NCI-H774 (cell line): Measurements from ENCODE around the gene GPR4.
"Not testable (repeated sequence)": the region's sequence is repeated elsewhere in the genome, so short reads cannot be mapped to it uniquely, and the experiment has no call there.

ENCODE experiments used
- DNase-seq: peaks from one replicate; lab custom pipeline; 2025; lab: John Stamatoyannopoulos, UW

GPR4 gene

DNA sequence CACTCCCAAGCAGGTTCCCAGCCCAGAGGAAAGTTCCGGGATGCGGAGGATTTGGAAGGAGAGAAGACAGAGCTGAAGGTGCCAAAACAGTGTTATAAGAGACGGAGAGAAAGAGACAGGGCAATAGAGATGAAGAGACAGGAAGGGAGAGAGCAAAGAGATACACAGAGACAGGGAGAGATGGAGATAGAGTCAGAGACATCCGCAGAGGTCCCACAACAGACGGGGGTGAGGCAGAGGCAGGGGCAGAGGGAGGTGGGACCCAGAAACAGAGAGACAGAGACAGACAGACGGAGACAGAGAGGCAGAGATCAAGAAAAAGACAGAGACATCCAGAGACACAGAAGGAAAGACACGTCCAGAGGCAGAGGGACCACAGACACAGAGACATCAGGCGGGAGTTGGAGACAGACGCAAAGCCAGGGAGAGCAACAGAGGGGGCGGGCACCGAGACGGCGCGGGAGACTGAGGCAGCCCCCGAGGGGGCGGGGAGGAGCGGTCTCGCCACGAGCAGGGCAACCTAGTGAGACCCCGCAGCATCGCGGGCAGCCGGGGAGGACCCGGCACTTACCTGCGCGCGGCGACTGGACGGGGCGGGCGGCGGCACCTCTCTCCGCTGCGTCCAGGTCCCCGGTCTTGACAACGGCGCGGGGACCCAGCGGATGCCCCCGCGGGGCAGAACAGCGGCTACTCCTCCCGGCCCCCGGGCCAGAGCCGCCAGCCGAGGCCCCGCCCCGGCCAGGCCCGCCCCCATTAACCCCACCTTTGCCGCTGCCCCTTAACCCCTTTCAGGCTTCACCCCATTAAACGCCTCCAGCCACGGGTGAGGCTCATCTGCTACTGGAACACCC, at the start of gene GPR4:
GPR4 (minus strand) TSS at position 689 of the 851 bp plus-strand sequence. CDS start 10,346 bp downstream, outside the sequence.
- DNase-seq = no peak

DNA sequence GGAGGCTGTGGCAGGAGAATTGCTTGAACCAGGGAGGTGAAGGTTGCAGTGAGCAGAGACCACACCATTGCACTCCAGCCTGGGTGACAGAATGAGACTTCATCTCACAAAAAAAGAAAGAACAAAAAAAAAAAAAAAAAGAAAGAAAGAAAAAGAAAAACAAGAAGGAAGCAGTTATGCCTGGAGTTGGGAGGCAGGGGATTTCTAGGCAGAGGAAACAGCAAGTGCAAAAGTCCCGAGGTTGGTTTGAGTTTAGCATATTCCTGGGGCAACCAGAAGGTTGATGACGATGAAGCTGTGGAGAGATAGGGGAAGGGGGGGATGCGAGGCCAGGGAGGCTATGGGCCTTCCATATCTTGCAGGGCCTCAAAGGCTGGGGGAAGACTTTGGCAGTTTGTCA, 48.7 kb upstream of the GPR4 start:
- no peak for DNase-seq

DNA sequence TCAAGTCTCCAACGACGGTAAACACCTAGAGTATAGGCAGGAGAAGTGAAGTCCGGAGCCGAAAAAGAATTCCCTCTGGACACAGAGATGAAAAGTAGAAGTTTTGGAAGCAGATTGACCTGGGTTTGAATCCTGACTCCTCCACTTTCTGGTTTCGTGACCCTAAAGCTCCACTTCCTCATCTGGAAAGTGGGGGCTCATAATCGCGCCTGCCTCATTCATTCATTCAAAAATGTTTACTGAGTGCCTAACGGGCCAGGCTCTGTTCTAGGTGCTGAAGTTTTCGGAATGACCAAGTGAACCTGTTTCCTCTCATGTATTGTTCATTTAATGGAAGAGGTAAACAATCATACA, 44.3 kb upstream of the GPR4 start:
- DNase-seq = no peak

DNA sequence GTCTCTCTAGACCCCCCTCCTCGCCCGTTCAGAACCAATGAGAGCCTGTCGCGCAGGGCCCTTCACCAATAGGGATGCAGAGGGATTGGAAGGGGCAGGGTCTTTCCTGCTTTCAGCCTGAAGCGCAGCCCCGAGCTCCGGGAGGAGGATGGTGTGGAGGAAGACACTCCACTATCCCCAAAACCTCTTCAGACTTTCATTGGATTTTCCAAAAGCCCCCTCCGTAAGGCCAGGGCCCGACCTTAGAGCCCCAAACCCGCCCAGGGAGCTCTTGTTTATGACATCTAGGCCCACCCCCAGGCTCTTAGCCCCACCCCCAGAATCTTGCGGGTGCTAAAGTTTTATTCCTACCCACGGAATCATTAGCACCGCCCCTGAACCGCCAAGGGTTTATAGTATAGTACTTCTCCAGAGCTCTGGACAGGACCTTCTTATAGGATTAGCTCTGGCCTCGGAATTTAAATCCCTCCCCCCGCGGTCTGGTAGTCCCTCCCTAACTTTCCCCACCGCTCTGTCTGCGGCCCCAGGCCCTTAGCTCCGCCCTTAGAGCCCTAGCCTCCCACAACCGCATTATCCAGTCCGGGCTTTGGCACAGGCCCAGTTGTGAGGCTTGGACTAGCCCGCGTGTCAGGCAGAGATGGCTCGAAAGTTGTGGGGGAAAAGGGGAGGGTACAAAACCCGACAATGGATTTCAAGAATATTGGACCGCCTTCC, 43.8 kb upstream of the GPR4 start:
- peak; percentile 85 for DNase-seq

DNA sequence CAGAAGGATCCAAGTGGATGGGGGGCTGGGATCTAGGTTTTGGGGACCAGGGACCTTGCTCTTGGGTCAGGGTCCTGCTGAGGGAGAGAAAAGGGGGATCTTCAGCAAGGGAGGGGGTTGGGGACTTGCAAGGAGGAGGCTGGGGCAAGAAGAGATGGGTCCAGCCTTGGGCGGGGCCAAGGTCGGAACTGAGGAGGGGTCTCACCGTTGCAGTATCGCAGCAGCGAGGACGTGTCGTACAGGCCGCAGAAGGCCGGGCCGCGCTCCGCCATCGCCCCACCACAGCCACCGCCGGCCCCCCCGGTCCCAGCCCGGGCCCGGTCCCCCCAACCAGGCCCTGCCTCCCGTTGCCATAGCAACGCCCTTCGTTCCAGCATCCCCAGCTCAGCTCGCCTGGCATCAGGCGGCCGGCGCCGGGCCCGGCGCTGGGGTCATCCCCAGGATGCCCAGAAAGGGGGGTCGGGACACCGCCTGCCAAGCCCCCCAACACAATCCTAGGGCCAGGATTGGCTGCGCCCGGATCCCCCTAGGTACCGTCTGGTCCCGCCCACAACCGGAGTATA, 43.1 kb upstream of the GPR4 start:
- DNase-seq = no peak

DNA sequence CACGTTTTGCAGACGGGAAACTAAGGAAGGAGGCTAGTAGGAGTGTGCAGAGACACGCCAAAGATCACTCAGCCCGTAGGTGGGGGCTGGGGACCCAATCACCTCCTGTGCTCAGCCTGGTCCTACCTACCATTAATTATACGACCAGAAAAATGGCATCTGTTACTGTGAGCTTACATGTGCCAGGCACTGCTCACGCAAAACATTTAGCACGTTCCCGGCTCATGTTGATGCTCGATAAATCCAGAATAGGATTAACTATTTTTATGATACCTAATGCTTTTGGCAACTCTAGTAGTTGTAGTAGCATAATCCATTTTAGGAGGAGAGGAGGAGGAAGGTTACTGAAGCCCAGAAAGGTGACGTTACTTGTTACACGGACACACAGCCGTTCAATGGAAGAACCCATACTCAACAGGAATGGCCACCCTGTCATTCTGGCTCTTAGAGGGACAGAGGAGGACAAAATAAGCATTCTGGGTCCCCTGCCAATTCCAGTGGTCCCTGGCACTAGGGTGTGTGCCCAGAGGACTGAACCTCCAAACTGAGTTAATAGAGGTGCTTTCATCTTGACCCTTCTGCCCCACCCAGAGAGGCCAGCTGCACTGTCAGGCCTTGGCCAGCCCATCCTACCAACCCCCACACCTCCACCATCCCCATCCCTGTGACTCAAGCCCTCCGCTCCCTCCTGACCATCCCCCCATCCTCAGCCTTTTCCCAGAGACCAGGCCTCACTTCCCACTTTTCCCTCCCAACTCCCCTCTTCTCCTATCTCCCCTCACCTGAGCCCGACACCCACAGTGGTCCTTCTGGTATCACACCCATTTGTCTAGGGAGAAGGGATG, 42.1 kb upstream of the GPR4 start:
- no peak for DNase-seq

DNA sequence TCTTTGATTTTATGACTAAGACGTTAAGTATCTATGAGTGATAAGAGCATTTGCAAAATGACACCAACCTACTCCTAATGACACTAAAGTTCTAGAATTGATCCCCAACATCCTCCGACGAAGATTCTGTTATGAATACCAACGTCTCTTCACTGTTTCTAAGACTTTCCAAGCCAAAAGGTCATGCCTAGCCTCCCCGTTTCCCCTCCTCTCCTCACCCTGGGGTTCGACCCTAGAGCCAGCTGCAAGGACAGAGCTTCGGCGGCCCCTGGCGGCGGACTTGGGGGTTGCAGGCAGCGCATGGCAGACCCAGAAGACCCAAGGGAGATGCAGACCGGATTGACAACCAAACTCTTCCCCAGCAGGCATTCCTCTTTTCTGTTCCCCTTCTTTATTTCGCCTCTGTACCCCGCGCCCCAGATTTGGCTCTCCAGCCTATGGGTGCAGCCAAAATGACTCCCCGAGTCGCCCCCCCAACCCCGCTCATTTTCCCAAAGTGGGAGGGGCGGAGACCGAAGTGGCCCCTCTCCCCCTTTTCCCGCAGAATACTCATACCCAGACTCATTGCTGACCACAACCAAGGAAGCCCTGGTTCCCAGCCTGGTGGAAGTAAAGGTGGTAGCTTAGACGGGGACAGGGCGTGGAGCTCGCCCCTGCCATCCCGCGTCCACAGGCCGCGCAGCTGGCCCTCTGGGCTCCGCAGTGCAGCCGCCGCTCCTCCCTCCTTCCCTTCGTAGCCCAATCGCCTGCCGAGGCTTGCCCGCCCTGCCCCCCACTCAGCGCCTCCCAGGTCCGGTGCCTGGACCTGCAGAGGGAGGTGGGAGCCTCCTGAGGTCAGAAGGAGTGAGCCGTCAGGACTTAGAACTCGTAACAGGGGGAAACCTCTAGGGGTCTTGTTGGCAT, 41.3 kb upstream of the GPR4 start:
- peak; percentile 64 for DNase-seq

DNA sequence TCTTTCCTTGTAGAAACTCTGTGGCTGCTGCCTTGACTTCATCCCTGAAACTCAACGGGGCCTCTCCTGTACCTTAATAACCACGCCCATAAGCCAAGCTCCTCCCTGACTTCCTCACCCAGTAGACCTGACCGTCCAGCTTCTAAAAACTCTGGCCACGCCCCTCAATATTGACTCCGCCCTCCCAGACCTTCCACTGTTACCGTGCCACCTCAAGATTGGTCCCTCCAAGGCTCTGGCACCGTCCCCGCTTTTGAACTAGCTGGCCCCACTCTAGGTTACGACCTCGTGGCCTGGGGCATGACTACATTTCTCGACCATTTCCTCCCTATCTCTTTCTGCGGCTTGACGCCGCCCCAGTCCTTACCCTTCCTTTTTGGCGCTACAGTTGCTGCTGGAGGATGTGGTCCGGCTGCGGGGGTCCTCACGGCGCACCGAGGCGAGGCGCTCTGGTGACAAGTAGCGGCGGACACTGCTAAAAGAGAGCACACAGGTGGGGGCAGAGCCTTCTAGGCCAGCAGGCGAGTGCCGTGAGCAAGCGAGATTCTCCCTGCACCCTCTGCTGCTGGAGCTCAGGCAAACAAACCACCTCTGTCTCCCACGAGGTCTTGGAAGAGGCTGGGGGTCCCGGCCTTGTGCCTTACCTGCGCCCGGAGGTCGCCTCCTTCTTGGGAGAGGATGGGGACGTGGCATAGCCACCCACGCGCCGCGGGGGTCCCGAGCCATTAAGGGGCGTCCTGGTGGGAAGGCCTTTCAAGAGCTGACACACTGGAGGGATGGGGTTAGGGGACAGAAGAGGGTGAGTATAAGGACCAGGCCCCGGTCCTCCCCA, 39.5 kb upstream of the GPR4 start:
- DNase-seq = peak; percentile 84

DNA sequence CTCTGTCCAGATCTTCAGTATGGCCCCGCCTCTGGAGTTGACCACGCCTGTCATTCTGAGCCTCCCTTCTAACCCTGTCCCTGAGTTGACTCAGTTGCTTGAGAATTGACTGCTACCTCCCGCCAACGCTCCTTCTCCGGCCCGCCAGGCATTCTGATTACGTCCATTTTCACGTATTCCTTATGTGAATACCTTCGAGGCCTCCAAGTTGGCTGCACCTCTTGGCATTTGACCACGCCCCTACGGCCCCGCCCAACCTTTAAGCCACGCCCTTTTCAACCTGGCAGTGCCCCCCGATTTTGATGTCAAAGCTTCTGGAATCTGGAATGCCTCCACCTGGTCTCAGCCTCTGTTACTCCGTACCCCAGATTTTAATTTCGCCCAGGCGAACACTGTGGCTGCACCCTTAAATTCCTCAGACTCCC, 38.8 kb upstream of the GPR4 start:
- DNase-seq = peak; percentile 59

DNA sequence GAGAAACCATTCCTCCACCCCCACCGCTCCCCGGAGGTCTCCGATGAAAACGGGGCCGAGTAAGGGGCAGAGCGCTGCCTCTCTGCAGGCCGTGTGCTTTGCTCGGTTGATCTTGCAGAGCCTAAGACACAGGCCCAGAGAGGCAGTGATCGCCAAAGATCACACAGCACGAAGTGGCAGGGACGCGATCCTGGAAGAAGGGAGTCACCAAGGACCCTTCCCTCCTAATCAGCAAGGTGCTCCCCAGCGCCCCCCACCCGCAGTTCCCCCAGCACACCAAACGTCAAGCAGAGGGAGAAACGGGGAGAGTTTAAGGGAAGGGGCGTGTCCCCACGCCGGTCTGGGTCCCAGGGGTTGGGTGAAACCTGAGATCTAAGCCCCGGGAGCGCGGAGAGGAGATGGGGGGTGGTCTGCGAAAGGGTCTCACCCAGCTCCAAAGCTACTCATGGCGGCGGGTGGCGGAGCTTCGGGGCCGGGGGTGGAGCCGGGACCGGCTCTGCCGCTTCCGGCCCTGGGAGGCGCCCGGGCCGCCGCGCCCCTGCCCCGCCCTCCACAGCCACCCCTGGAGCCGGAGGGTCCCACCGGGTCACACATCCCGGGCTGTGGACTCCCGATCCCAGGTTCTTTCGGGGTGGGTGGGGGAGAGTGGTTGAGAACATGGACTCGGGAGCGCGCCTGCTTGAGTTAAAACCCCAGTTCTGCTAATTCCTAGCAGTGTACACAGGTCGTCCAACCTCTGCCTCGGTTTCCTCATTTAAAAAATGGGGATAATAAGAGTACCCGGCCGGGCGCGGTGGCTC, 37.1 kb upstream of the GPR4 start, which contains the start of gene EML2:
EML2 (minus strand) TSS at position 468 of the 800 bp plus-strand sequence; CDS start at position 447, 21 bp downstream.
- DNase-seq = peak; percentile 21

DNA sequence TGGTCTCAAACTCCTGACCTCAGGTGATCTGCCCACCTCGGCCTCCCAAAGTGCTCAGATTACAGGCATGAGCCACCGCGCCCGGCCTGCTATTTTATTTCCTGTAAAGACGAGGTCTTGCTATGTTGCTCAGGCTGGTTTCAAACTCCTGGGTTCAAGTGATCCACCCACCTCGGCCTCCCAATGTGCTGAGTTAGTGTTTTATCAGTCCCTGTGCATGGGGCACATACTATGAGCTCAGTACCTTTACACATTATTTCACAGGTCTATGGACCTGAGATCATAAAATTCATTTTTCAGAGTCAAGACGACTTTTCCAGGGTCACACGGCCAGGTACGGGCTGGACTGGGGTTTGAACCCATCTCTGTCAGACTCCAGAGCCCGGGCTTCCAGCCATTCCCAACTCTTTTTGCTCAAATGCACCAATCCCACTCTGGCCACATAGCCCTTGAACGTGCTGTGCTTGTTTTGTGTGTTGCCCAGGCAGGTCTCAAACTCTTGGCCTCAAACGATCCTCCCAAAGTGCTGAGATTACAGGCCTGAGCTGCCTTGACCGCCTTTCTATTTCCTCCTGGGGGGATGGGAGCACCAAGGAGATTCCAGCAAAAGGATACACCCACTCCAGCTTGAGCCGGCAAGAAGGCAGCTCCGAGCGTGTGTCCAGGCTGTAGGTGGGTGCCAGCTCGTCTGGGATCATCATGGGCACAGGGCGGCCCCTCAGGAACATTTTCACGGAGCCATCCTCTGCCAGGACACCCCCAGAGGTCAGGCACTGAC, 36.1 kb upstream of the GPR4 start:
- DNase-seq = no peak

DNA sequence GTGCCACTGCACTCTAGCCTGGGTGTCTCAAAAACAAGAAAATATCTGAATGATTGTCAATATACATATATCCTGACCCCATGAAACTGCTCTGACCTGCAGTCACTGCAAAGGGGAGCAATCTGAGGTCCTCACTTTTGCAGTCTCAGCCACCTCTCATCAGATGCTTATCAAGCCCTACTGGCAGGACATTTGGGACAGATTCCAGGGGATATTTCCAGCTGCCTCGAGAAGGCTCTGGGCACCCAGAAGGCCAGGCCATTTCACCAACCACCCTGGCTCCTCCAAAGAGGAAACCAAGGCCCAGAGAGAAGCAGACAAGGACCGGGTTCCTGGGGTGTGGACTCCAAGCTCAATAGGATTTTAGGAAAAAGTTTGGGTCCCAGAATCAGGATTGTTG, 34.9 kb upstream of the GPR4 start:
- DNase-seq = no peak

DNA sequence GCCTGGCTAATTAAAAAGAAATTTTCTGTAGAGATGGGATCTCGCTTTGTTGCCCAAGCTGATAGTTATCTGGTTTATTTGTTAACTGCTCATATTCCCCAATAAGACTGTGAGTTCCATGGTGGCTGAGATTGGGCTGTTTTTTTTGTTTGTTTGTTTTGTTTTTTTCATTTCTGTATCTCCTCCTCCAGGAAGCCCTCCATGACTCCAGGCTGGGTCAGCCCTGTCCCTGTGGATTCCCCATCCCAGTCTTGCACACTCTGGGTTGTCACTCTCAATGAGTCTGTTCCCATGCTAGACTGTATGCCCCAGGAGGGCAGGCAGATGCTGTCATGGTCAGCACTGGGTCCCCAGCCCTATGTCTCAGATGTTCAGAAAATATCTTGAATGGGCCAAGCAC, 34.3 kb upstream of the GPR4 start:
- no peak for DNase-seq

DNA sequence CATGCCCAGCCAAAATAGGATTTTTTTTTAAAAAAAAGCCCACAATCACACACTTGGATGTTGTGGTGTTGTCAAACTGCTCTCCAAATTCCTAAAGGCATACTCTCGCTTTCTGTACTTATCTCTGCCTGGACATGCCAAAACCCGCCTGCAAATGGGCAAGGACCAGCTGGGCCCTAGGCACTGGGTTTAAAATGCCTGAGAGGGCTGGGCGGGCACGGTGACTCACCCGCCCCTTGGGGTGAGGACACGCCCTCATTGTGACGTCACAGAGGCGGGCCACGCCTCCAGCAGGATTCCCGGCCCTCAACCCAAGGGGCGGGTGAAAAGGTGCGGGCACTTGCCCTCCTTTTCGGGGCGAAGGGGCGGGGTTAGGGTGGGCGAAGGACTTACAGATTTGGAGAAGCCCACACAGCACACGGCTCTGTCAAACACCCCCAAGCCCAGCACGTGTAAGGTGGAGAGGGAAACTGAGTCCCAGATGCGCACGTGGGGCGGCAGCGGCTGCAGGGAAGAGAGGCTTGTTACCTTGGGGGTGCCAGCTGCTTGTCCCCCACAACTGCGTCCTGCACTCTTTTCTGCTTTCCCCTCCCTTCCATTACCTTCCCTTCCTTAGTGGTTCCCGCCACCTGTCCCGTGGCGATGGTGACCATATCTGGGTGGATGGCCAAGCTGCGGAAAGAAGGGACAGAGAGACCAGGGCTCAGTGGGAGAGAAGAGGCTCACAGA, 30.6 kb upstream of the GPR4 start:
- DNase-seq = peak; percentile 62

DNA sequence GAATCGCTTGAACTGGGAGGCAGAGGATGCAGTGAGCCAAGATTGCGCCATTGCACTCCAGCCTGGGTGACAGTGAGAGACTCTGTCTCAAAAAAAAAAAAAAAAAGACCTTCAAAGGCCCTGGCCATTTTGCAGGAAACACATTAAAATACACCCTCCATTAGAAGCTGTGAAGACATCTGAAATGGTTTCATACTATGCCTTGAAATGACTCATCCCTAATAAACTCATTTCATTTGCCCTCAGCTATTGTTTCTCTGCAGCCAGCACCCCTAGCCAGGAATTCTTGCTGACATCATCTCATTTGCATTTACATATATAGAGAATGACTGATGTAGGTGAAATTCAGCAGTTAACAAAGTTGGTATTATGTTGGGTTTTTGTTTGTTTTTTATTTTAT, 28.5 kb upstream of the GPR4 start:
- no peak for DNase-seq

DNA sequence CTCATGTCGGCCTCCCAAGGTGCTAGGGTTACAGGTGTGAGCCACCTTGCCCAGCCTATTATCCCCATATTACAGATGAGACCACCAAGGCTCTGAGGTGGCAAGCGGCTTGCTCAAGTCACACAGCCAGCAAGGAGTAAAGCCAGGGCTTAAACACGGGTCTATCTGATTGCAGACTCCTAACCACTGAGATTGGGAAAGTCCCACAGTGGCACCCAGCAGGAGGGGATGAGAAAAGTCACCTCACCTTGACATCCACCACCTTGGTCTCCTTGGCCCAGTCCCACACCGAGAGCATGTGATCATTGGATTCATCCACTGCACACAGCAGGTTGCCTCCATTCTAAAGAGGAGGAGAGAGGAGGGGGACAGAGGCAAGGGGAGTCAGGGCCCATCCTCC, 27.7 kb upstream of the GPR4 start:
- DNase-seq = no peak

DNA sequence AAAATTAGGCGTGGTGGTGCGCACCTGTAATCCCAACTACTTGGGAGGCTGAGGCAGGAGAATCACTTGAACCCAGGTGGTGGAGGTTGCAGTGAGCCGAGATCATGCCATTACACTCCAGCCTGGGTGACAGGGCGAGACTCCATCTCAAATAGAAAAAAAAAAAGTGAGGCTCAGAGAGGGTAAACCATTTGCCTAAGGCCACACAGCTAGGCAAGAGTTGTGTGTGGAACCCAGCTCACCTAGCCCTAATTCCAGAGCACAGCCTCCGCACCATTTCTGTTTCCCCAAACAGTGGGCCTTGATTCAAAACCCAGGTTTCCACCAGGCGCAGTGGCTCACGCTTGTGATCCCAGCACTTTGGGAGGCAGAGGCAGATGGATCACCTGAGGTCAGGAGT, 26.2 kb upstream of the GPR4 start:
- DNase-seq = not testable (repeated sequence)

DNA sequence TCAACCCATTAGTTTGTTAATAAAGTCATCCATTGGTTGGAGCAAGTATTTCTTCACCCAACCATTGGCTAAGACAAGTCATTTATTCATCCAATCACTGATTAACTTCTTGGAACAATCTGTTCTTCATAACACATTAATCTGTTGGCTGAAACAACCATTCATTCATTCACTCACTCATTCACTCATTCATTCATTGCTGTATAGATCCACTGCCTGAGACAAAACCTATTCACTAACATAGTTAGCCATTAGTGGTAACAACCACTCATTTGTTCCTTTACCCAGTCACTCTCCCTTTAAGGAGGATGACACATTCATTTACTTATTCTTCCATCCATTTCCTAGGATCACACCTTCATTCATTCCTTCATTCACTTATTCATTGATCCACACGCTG, 22.0 kb upstream of the GPR4 start:
- no peak for DNase-seq
